Adrenal gland (tissue), 12 donors: ENCODE measurements around the gene APBB2. TPM values are rescaled to one million over a fixed set of nuclear protein-coding genes. Genes with fewer than 3 reads are reported as not detected.

Source experiments
- DNase-seq, 7 donors: peaks; one replicate each; pipeline ENCODE4 v3.0.0-alpha.2; 2019 to 2020
- H3K27ac ChIP-seq, 5 donors: fragments of 200-600 bp; sonication (generic) in 4 of 5; 1 replicate in 3 of 5; 2 replicates in 2 of 5; pipeline versions ENCODE4 v1.5.1 to v1.8.0; 2016 to 2020; ENCODE audit warnings: mild to moderate bottlenecking in 1 of 5
- H3K27me3 ChIP-seq: fragments of 200-600 bp; 2 replicates; pipeline ENCODE4 v1.8.0; 2021
- H3K36me3 ChIP-seq, 2 donors: fragments of 200-600 bp; replicated peaks in 1 of 2; 1 replicate in 1 of 2; 2 replicates in 1 of 2; pipeline versions ENCODE4 v1.5.1 to v1.8.0; 2018 to 2022
- H3K4me1 ChIP-seq, 2 donors: fragments of 200-600 bp; replicated peaks in 1 of 2; 1 replicate in 1 of 2; 2 replicates in 1 of 2; pipeline versions ENCODE4 v1.5.1 to v1.8.0; 2018 to 2021
- H3K4me3 ChIP-seq, 4 donors: fragments of 200-600 bp; sonication (generic) in 3 of 4; one replicate each; pipeline ENCODE4 v1.5.1; 2016 to 2018
- H3K9me3 ChIP-seq, 3 donors: fragments of 200-600 bp; sonication (generic) in 1 of 3; replicated peaks in 1 of 3; 1 replicate in 2 of 3; 2 replicates in 1 of 3; pipeline versions ENCODE4 v1.5.1 to v1.8.0; 2016 to 2021
- CTCF ChIP-seq, 6 experiments: fragments of 450-650 bp in 4 of 6; fragments of 200-600 bp in 2 of 6; sonication (generic) in 1 of 6; IDR thresholded peaks; 1 replicate in 5 of 6; 2 replicates in 1 of 6; pipeline versions ENCODE4 v1.5.1 to v1.8.0; 2016 to 2021; ENCODE audit warnings: antibody characterized with exemption in 6 of 6, mild to moderate bottlenecking in 2 of 6, moderate library complexity in 1 of 6
- POLR2A ChIP-seq, 2 donors: fragments of 450-650 bp; IDR thresholded peaks; one replicate each; pipeline ENCODE4 v1.6.1; 2017; ENCODE audit warnings: antibody characterized with exemption in 2 of 2, mild to moderate bottlenecking in 2 of 2, moderate library complexity in 1 of 2
- WGBS, 4 donors: extraction: QIAGEN DNeasy Blood & Tissue Kit in 2 of 4; methylation state at CpG; one replicate each; pipeline versions ENCODE4 v1.1.5 to v1.1.7; 2013 to 2017; 5-methylcytosine and 5-hydroxymethylcytosine counted together
- intact Hi-C, 2 donors: fragments of 100-400 bp; cut with DNase I; formaldehyde crosslinking; loops; one replicate each; pipeline versions ENCODE4 v1.14.1 to v1.15.0; 2022 to 2023
- polyA plus RNA-seq, 3 donors: library from polyadenylated mRNA; stranded (reverse); fragments of 200-250 nt in 2 of 3; fragments of 350-450 nt in 1 of 3; fragmentation: Illumina TruSeq in 1 of 3; extraction: RNeasy Lipid Tissue Mini Kit (QIAGEN cat#74804) in 1 of 3; gene quantifications; one replicate each; pipeline ENCODE4 v1.2.3, GENCODE V29; 2013 to 2014
- total RNA-seq, 9 donors: library from RNA; depleted of rRNA in 4 of 9; stranded (reverse); fragments of >200 nt in 4 of 9; fragments of 120-200 nt in 1 of 9; fragmentation: NEBNext Ultra II Directional in 1 of 9; extraction: Animal tissue kit (Norgen Biotek cat#: 25700) in 1 of 9; gene quantifications; one replicate each; pipeline versions ENCODE4 v1.1.0 to v1.2.4, GENCODE V29; 2013 to 2023
- donor health status: healthy with polysubstance abuse.
- donor health status: Bipolar disorder and iron deficiency.
- donor health status: DM: yes; HTN: yes; CAD: no.
- donor health status: DM: no; HTN: no; CAD: no.
- donor health status: DM: no; HTN: no; CAD: no.
- donor health status: DM: yes; HTN: yes; CAD: no.

Gene APBB2
- total and polyA plus RNA-seq, 12 donors, result 12.4 to 135 (median 39.7) TPM

- intact Hi-C loops, result no loop called here
- no peak overlapping the region for H3K27ac ChIP-seq
- no peaks in the 10 kb centered on the region for H3K4me1 ChIP-seq
- no peak overlapping the region for H3K4me3 ChIP-seq
- H3K9me3 ChIP-seq, result no peaks in the 10 kb centered on the region
- TF ChIP-seq POLR2A (IDR thresholded peaks at IDR 0.05) (no peak), CTCF (IDR thresholded peaks at IDR 0.05) (no peak)
- H3K27me3 ChIP-seq, result no peaks in the 10 kb centered on the region
- no peak for DNase-seq
- WGBS, 4 donors, result 92 to 100% (median 94%) methylated on average over 1 of the region's 1 CpG
- H3K36me3 ChIP-seq, result no peaks in the 10 kb centered on the region
Observed at GRCh38 chr4:41236032-41236431, 21.7 kb upstream of the APBB2 start.

- DNase-seq, result no peak
- Histone ChIP-seq H3K36me3 (no peaks in the 10 kb centered on the region), H3K9me3 (no peaks in the 10 kb centered on the region), H3K4me3 (no peak overlapping the region), H3K27me3 (no peaks in the 10 kb centered on the region), H3K27ac (no peak overlapping the region), H3K4me1 (no peaks in the 10 kb centered on the region)
- intact Hi-C loops, result no loop called here
- no peak for TF ChIP-seq CTCF (IDR thresholded peaks at IDR 0.05)
- TF ChIP-seq POLR2A (IDR thresholded peaks at IDR 0.05), result no peak
- WGBS, 4 donors, result 72 to 82% (median 81%) methylated on average over 3 of the region's 3 CpGs
Observed at GRCh38 chr4:41232856-41233255, 18.5 kb upstream of the APBB2 start.

- no peak for TF ChIP-seq POLR2A (IDR thresholded peaks at IDR 0.05)
- TF ChIP-seq CTCF (IDR thresholded peaks at IDR 0.05), result no peak
- Histone ChIP-seq H3K4me1 (no peaks in the 10 kb centered on the region), H3K27ac (no peak overlapping the region), H3K9me3 (no peaks in the 10 kb centered on the region), H3K27me3 (no peaks in the 10 kb centered on the region), H3K4me3 (no peak overlapping the region), H3K36me3 (no peaks in the 10 kb centered on the region)
- DNase-seq, result no peak
- intact Hi-C loops, result no loop called here
- 62 to 87% (median 72%) methylated on average over 5 of the region's 5 CpGs for WGBS, 4 donors
Observed at GRCh38 chr4:41232406-41232805, 18.1 kb upstream of the APBB2 start.

- no peak overlapping the region for H3K27ac ChIP-seq
- no peaks in the 10 kb centered on the region for H3K36me3 ChIP-seq
- H3K4me3 ChIP-seq, result no peak overlapping the region
- no peak for DNase-seq
- no peak for TF ChIP-seq CTCF (IDR thresholded peaks at IDR 0.05)
- no peak for TF ChIP-seq POLR2A (IDR thresholded peaks at IDR 0.05)
- WGBS, 4 donors, result 78 to 86% (median 79%) methylated on average over 4 of the region's 4 CpGs
- no peaks in the 10 kb centered on the region for H3K27me3 ChIP-seq
- intact Hi-C loops, result no loop called here
- no peaks in the 10 kb centered on the region for H3K9me3 ChIP-seq
- no peaks in the 10 kb centered on the region for H3K4me1 ChIP-seq
Observed at GRCh38 chr4:41227902-41228301, 13.6 kb upstream of the APBB2 start.
